Stimulated activated CD8-positive, alpha-beta memory T cell treated with anti-CD3 and anti-CD28 coated beads, Interleukin-2, amount 100 ng/mL, for 1 hour (primary cell): ENCODE measurements around the gene SLC22A8.
"Not testable (repeated sequence)": the region's sequence is repeated elsewhere in the genome, so short reads cannot be mapped to it uniquely, and the experiment has no call there.

Experiments
- DNase-seq, 2 donors: peaks; one replicate each; pipeline ENCODE4 v3.0.0-alpha.2; 2020; ENCODE audit warnings: low read depth in 2 of 2

SLC22A8 gene, protein sequence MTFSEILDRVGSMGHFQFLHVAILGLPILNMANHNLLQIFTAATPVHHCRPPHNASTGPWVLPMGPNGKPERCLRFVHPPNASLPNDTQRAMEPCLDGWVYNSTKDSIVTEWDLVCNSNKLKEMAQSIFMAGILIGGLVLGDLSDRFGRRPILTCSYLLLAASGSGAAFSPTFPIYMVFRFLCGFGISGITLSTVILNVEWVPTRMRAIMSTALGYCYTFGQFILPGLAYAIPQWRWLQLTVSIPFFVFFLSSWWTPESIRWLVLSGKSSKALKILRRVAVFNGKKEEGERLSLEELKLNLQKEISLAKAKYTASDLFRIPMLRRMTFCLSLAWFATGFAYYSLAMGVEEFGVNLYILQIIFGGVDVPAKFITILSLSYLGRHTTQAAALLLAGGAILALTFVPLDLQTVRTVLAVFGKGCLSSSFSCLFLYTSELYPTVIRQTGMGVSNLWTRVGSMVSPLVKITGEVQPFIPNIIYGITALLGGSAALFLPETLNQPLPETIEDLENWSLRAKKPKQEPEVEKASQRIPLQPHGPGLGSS

DNA sequence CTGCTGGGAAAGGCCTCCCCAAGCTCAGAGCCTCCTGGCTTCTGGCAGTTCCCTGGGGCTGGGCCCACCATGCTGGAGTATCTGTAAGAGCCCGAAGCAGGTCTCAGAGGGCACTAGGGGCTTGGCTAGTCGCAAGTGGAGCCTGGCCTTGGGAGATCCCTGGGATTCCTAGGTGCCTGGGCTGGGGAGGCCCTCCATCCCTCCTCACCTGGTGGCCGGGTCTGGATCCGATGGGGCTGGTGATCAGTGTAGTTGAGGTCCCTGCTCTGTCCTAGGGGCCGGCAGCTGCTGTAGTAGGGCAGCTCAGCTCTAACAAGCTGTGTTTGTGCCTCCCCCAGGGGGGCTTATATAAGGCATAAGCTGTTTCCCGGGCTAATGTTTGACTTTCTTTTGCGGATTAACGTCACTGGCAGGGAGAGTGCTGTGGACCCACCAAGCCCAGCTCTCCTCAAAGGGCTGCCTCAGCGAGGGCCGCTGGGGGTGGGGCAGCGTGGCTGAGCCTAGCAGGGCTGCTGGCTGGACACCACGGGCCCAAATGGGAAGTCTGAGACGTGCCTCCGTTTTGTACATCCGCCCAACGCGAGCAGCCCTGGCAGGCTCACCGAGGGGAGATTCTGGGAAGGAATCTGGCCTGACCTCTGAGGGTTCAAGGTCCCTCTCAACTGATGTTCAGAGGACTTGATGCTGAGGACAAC is at the start of gene SLC22A8:
TSS of gene SLC22A8 (minus strand) at position 321 of the 695 bp plus-strand sequence. CDS start 883 bp downstream, outside the sequence.
- no peak for DNase-seq

DNA sequence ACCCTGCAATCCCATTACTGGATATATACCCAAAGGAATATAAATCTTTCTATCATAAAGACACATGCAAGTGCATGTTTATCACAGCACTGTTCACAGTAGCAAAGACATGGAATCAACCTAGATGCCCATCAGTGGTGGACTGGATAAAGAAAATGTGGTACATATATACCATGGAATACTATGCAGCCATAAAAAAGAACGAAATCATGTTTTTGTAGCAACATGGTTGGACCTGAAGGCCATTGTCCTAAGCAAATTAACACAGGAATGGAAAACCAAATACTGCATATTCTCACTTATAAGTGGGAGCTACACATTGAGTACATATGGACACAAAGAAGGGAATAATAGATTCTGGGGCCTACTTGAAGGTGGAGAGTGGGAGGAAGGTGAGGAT is 30.6 kb upstream of the SLC22A8 start:
- not testable (repeated sequence) for DNase-seq

DNA sequence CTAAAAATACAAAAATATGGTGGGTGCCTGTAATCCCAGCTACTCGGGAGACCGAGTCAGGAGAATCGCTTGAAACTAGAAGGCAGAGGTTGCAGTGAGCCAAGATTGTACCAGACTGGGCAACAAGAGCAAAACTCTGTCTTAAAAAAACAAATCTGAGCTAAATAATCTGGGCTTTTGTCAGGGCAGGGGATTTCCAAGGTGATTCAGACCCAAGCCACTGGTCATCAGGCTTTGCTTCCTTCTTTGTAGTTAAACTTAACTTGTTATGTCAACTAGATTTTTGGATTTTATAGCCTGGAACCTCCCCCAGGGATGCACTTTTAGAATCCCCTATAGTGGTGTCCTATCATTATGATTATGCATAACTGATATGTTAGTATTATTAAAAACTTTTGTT is 27.0 kb upstream of the SLC22A8 start:
- no peak for DNase-seq

DNA sequence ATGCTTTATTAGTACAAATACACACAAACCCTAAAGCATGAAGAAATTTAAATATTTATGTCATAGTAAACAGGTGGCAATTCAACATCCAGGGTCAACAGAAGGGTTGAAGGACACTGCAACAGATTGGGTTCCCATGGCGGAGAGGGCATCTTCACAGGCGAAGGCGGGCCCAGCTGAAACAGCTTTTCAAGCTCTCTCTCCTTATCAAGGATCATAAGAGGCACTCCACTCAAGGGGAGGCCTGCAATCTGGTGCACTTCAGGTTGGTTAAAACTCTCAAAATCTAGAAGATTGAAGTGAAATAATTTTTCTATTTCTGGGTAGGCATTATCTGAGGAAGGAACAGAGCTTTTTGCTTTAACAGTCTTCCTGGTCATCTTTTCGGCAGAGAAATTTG is 16.8 kb upstream of the SLC22A8 start:
- DNase-seq, result no peak

DNA sequence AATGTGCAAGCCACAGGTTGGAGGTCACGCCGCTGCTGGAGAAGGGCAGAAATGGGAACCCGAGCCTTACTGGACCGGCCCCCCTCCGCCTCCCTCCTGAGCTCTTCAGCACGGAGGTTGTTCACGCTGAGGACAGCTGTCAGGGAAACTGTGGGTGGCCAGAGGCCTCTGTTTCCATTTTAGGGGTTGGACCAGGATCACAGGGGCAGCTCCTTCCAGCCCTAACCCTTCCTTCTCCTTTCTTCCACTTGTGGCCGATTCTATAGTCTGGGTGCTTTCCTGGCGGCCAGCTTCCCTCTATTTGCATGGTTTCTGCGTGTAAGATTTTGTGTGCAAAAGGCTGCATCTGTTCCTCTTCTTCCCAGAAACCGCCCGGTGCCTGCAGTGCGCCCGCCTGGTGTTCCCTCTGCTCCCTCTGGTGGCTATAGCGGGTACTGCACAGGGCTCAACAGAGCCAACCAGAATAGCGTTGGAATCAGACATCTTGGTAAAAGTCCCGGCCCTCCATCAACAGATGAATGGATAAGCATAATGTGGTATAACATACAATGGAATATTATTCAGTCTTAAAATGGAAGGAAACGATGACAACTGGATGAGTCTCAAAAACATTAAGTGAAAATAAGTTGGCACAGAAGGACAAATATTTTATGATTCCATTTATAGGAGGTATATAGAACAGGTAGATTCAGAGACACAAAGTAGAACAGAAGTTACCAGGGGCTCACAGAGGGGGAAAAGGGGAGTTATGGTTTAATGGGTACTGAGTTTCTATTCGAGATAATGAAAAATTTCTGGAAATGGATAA is 8.4 kb upstream of the SLC22A8 start:
- DNase-seq, result peak; percentile 70 to 74

DNA sequence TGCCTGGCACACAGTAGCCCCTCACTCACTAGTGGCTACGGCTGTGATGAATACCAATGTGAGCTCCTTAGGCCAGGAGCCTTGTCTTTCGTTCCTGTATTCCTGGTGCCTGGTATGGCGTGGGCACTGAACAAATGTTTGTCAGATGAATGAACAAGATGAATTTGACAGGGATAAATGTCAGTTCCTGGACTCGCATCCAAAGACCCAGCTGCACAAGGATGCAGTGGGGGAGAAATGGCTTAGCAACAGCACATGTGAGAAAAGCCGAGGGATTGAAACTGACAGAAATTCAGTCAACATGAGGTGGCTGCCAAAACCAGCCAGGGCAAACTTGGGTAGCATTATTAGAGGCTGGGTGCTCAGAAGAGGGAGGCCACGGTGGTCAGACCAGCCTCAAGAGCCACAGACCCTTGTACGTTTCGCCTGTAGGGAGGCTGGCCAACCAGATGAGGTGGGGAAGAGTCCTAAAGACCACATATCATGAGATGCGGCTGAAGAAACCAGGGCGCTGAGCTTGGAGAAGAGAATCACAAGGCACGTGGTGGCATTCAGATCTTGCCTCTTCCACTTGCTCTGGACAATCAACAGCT is 7.7 kb upstream of the SLC22A8 start:
- no peak for DNase-seq

DNA sequence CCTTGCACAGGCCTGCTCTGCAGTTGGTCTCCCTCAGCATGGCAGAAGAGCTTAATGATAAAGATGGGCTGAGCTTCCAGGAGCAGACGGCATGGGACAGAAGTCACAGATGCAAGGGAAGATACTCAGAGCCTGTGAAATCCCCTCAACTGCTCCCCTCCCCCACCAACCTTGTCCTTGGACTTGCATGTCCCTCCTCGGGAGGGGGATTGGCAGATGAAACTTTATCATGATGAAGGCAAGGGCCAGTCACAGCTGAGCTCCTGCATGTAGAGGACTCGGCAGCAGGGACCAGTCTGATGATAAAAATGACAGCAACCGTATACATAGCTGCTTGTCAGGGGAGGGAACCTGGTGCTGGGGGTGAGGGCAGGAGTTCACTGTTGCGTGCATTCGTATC is 6.8 kb upstream of the SLC22A8 start:
- DNase-seq, result no peak

DNA sequence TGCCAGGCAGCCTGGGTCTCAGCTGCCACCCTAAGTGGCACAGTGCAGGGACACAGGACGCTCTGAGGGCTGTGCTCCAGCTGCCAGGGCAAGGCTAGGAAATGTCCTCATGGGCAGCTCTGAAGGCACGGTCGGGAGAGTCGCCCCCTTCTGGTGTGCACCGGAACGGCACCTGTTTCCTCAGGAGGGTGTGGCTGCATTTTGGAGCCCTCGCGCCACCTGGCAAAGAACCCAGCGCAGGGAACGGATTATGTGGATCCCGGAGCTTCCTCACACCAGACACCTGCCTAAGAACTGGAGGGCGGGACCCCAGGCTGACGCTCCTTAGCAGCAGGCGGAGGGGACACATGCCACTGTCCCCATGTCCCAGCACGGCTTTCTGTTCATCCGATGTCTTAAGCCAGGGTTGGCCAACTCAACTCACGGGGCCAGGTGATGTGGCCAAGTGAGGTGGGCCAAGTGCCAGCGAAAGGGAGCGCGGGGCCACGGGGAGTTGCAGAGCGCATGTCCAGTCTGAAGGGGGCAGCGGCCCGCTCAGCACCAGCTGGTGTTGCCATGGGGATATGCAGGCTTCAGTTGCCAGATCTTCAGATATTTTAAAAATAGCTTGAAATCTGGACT is 5.1 kb upstream of the SLC22A8 start:
- DNase-seq, result no peak

DNA sequence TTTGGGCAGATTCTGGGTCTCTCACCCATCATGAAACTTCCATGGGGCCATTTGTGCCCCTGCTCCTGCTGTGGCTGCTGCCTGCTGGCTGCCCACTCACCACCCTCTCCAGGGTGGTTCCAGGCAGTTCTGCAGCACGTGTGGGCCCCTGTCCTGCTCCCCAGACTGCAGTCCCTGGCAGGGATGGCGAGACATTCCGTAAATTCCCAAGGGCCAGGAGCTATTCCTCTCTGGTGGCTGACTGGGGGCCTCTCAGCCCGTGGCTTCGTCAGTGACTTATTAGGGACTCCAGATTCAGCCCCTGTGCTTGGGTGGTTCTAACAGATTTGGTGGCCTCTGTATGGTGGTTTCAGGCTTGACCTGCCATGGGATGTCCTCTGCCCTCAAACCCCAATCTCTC is 3.9 kb upstream of the SLC22A8 start:
- DNase-seq, result no peak

DNA sequence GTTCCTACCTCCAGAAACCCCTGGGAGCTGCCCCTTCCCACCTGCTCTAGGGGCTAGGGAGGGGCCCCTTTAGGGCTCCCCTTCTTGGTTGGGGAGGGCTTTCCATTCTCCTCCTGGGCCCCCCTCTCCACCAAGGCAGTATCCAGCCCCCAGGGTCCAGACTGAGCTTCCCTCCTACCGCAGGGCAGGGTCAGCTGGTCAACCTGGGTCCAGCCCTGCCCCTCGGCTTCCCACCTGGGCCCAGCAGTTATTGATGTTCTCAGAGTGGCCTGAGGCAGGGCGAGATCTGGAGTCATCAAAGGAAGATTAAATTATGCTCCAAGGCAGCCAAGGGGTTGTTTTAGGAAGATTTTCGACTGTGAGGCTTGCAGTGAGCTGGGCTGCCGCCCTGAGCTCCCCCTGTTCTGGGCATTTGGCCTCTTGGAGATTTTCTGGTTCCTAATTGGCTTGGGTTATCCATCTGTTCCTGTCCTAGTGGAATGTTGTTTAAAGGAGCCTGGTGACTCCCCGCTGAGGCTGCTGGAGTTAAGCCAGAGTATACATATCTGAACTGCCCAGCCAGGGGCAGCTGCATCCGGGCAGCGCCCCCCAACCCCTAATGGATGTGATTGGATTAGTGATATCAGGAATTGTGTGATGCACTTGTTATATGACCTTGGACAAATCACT is 1.8 kb upstream of the SLC22A8 start:
- DNase-seq, result no peak

DNA sequence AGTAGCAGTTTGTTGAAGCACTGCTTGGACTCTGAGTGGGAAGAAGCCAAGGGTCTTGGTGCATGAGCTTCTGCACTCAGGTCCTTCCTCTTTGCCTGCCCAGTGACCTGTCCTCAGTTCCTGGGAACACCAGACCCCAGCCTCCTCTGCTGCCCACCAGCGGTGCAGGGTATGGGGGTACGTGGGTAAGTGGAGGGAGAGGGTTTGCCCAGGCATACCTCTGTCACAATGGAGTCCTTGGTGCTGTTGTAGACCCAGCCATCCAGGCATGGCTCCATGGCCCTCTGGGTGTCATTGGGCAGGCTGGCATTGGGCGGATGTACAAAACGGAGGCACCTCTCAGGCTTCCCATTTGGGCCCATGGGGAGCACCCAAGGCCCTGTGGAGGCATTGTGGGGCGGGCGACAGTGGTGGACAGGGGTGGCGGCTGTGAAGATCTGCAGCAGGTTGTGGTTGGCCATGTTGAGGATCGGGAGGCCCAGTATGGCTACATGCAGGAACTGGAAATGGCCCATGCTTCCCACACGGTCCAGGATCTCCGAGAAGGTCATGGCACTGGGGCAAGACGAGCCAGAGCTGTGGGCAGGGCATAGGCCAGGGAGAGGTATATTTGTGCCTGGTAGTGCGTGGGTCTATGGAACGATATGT is 1.1 kb downstream of the SLC22A8 start:
- DNase-seq, result no peak

DNA sequence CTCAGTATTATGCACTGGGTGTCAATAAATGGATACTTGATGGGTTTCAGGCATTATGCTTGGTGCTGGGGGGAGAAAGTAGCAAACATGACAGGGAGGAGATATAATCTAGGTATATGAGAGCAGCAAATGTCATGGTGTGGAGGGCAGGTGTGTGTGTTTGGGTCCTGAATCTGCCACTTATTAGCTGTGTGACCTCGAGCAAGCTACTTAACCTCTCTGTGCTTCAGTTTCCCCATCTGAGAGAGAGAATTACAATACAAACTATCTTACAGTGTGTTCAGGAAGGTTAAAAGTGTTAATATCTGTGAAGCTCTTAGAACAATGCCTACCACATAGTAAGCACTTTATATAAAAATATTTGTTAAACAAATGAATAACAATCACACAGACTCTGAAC is 2.8 kb downstream of the SLC22A8 start:
- no peak for DNase-seq

DNA sequence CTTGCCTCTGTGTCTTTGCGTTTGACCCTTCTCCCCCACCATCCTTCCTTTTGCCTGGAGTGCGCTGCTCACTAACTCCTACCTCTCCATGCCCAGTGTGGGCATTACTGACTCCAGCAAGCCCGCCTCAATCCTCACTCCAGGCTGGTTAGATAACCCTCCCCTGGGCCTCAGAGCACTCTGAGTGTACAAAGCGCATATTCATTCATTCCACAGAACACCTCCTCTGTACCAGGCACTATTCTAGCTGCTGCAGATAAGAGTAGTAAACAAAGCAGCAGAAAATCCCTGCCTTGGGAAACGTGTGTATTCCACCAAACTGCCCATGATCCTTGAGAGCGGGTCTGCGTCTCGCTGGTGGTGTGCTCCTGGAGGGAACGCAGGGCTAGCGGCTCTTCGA is 3.2 kb downstream of the SLC22A8 start:
- DNase-seq, result no peak

DNA sequence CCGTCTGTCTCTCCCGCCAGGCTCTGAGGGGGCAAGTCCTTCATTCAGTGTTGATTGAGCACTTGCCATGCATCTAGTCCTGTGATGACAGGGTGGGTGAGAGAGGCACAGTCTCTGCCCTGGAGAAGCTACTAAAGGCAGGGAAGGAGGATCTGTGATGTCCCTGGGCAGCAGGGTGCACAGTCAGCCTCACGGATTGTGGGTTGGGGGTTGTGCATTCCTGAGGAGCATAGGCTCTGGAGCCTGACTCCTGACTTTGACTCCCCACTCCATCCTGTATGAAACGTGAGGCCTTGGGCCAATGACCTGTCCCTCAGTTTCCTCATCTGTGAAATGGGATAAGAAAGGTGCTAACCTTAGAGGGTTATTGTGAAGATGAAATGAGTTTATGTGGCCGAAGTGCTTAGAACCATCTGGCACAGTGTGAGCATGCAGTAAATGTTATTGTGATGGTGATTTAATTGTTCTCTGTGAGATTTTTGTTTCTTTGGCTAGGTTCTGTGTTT is 4.7 kb downstream of the SLC22A8 start:
- no peak for DNase-seq

DNA sequence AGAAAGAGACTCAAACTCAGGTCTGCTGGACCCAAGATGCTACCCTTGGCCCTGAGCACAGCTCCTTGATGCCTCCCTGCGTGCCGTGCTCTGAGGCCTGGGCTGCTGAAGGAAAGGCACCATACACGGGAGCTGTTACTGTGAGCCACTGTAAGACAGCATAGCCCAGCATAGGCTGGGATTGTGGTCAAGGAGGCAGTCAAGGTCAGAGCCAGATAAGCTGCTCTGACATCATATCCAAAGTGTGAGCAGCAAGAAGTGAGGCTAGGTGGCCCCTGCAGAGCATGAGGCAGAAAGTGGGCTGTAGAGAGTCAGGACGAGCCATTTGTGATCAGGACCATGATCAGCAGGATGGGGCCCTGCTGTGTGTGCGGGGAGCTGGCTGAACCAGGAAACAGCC is 7.7 kb downstream of the SLC22A8 start:
- DNase-seq, result no peak

DNA sequence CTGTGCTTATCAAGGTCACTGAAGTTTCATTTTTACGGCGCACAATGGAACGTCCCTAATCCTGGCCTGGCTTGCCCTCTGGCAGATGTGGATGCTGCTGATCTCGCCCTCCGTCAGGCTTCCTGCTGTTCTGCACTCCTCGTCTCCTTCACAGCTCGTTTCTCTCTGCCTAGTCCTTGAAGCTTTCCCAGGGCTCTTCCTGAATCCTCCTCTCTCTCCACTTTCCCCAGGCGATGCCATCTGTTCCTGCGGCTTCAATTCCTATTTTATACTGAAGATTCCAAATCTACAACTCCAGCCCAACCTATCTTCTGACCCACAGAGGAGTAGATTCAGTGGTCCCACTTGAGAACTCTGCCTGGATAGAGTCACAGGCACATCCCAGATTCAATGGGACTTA is 14.2 kb downstream of the SLC22A8 start:
- no peak for DNase-seq

DNA sequence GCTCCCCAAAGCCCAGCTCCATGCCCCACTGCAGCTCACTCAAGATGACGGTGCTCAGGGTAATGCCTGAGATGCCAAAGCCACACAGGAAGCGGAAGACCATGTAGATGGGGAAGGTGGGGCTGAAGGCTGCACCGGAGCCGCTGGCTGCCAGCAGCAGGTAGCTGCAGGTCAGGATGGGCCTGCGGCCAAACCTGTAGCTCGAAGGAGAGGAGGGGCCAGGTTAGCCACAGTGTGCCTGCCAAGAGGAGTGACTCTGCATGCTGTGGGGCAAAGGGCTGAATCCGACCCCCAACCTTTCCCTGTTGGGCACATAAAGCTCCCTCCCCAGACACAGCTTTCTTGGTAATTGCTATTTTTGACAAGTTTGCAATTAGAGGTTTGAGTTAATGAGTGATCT is 16.0 kb downstream of the SLC22A8 start:
- no peak for DNase-seq

DNA sequence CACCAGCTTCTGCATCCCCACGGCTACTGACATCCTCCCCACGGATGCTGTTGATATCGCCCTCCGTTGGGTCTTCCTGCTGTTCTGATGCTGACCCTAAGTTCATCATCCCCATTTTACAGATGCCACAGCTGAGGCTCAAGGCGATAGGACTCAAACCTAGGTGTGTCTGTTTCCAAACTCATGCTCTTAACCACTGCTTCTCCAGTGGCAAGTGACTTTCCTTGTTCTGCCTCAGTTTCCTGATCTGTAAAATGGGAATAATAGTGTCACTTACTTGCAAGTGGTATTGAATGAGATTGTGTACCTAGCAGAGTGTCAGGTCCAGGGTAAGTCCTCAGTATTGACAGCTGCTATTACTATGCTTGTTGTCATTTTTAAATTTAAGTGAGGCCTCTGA is 16.5 kb downstream of the SLC22A8 start:
- no peak for DNase-seq

DNA sequence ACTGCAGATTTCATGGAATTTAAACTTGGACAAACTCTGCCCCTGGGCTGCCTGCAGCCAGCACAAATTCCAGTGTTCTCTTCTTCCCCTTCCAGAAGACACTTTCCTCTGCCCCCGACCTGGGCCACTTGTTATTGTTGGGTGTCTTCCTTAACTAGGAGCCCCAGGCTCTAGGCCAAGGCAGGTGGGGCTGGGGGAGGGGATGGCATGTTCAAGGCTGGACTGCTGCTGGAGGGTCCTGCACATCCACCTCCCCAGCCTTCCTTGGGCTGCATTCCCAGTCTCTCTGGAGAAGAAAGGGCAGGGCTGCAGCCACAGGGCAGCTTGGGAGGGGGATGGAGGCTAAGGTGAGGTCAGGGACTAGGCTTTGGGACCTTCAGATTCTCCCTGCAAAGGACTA is 19.4 kb downstream of the SLC22A8 start:
- DNase-seq, result no peak

DNA sequence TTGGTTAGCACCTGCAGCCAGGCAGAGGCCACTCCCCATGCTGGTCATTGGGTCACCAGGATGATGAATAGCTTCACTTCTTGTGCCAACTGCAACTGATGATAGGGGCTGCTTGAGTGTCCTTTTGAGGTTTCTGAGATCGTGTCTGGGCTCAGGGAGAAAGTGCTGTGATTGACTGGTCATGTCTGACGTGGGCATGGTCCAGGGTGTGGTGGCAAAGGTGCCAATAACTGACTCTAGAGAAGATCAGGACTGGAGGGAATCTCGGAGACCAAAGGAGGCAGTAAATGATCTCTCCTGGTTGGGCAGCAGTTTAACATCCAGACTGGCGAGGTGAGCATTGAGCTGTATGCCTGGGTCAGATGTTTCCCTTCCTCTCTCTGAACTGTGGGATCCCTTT is 20.9 kb downstream of the SLC22A8 start:
- DNase-seq, result no peak
